ENCODE results near the gene PER2.

DNA sequence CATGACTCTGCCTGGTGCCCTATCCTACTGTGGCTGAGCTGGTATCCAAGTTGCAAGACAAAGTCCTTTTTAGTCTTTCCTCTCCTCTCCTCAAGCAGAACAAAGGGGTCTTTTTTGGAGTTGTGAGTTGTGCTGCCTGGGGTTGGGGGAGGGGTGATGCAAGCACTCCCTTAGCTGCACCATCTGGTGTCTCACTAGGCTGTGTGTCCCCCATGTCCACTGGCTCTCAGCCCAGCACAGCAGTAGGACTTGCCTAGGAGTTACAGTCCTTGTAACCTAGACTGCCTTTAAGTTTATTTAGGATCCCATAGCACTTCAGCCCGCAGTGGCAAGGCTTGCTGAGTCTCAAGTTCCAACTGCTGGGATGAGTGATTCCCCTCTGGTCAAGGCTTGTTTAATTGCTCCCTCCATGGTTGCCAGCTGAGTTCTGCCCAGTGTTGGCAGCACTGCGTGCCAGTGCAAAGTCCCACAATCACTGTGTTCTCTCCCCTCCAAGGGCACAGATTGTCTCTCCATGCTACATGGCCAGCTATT lies 71.7 kb downstream of the PER2 start:
- TF ChIP-seq, protein P1, sequence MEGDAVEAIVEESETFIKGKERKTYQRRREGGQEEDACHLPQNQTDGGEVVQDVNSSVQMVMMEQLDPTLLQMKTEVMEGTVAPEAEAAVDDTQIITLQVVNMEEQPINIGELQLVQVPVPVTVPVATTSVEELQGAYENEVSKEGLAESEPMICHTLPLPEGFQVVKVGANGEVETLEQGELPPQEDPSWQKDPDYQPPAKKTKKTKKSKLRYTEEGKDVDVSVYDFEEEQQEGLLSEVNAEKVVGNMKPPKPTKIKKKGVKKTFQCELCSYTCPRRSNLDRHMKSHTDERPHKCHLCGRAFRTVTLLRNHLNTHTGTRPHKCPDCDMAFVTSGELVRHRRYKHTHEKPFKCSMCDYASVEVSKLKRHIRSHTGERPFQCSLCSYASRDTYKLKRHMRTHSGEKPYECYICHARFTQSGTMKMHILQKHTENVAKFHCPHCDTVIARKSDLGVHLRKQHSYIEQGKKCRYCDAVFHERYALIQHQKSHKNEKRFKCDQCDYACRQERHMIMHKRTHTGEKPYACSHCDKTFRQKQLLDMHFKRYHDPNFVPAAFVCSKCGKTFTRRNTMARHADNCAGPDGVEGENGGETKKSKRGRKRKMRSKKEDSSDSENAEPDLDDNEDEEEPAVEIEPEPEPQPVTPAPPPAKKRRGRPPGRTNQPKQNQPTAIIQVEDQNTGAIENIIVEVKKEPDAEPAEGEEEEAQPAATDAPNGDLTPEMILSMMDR (IDR thresholded peaks at IDR 0.05; ENCODE audit: extremely low read depth in 1 of 2, insufficient read depth in 1 of 2, low read depth in 1 of 2, low read length in 2 of 2) = no peak
- TF ChIP-seq POLR2AphosphoS5 (IDR thresholded peaks at IDR 0.05; ENCODE audit: insufficient read depth, low read depth, low read length) = no peak
